Measurements from ENCODE around the gene DCAF11.

DNA sequence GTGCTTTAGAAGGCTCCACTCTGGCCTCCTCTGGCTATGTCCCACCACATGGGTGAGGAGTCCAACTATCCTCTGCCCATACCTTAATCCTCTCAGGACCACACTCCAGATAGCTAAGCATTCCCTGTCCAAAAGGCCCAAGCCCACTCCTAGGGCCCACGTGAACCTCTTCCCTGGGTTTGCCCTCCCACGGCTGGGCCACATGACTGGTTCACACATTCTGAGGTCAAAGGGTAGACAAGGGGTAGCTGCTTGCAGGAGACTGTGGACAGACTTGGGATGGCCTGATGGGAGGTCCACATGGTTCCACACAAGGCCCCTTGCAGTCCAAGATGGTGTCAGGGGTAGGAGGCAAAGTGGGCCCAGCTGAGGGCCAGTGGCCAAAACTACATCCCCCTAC is 26.5 kb upstream of the DCAF11 start:
- TF ChIP-seq POLR2A (IDR thresholded peaks at IDR 0.05; ENCODE audit: low read length) (no peak), GATA1 (IDR thresholded peaks at IDR 0.05; ENCODE audit: low read depth, low read length) (no peak)

Measured in erythroblast (primary cell).